Measurements from ENCODE around the gene MBNL1.

MBNL1 gene

DNA sequence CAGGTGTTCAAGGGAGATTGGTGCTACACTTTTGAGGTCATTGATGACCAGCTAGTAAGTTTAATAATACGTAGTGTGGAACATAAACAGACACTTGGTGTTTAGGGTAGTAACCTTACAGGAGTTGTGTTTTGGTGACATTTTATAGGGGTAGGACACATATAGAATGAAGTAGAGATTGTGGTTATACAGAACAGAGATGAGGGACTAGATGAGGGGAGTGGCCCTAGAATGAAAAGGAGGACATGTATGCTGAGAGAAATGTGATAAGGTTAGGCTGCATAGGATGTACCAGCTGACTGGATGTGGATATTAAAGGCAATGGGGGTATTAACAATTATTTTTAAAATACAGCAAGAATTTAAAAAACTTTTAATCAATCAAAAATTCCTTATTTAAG is 8.0 kb downstream of the MBNL1 start:
- Mint-ChIP-seq H3K27me3 (no peaks in the 10 kb centered on the region), H3K4me1 (ENCODE audit: low read depth) (peaks cover 92% of the 10 kb centered on the region), H3K4me3 (peak overlapping the region; percentile 52), H3K9me3 (no peaks in the 10 kb centered on the region), H3K36me3 (ENCODE audit: low read depth) (peaks cover 37% of the 10 kb centered on the region), H3K27ac (peak overlapping the region; percentile 91)

DNA sequence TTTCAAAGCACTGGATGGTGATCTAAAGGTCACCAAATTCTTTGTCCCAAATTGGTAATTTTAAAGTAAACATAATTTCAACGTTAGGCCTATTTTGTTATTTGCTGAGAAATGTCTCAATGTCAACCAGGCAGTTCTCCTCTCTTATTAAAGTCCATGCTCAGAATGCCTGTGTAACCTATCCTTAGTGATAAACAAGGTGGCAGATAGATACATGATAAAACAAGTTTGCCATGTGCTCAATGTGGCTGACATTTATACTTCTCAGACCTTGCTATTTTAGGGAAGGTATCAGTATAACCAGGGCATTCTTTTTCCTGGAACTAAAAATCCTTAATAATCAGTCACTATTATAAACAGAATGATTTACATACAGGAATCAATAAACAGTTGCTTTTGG is 8.5 kb downstream of the MBNL1 start:
- Mint-ChIP-seq H3K4me1 (ENCODE audit: low read depth) (peaks cover 91% of the 10 kb centered on the region), H3K27me3 (no peaks in the 10 kb centered on the region), H3K27ac (peak overlapping the region; percentile 88), H3K4me3 (peak overlapping the region; percentile 47), H3K9me3 (no peaks in the 10 kb centered on the region), H3K36me3 (ENCODE audit: low read depth) (peaks cover 33% of the 10 kb centered on the region)

DNA sequence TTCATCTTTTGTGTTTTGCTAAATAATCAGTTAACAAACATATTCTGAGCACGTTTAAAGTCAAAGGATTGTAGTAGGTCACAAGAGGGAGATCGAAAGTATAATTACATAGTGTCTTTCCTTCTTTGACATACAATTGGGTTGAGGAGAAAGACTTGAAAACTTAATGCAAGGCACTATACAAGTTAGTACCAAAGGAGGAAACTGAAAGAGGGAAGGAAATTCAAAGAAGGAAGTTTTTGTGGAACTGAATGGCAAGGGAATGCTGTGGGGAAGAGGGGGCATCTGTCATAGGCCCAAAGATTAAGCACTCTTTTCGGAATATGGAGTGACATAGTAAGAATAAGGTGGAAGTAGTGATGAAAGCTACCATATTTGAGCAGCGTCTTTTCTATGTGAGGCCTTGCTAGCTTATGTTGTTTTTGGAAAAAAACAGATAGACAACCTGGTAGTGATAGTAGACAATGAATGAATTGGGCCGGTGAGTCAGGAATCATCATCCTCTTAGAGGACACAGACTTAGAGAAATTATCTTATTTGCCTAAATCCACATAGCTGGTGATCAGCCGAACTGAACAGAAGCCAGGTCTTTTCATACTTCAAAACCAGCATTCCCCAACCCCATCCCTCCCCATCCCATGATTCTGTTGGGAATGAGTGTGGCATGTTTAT is 10.2 kb downstream of the MBNL1 start:
- no peaks in the 10 kb centered on the region for H3K9me3 Mint-ChIP-seq
- H3K27me3 Mint-ChIP-seq: no peaks in the 10 kb centered on the region
- peak overlapping the region; percentile 88 for H3K27ac Mint-ChIP-seq
- peak overlapping the region; percentile 79 for H3K4me3 Mint-ChIP-seq
- H3K36me3 Mint-ChIP-seq (ENCODE audit: low read depth): peaks cover 21% of the 10 kb centered on the region
- peaks cover 90% of the 10 kb centered on the region for H3K4me1 Mint-ChIP-seq (ENCODE audit: low read depth)

DNA sequence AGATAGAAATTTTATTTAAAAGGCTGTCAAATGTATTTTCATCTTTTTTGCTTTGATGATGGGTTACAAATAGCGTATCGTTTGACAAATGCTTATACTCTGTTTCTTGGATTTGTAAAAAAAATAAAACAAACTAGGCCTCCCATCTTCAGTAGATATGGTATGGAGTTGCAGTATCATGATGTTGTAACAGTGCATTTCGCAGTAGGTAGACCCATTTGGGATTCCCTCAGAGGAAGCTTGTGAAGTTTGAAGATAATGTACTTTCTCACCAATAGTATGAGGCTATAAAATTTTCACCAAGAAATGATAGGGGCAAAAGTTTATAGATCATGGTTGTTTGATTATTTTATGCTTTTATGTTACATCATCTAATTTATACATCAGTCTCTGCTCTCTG is 10.8 kb downstream of the MBNL1 start:
- no peaks in the 10 kb centered on the region for H3K9me3 Mint-ChIP-seq
- peak overlapping the region; percentile 79 for H3K4me3 Mint-ChIP-seq
- peak overlapping the region; percentile 88 for H3K27ac Mint-ChIP-seq
- H3K27me3 Mint-ChIP-seq: no peaks in the 10 kb centered on the region
- peaks cover 16% of the 10 kb centered on the region for H3K36me3 Mint-ChIP-seq (ENCODE audit: low read depth)
- H3K4me1 Mint-ChIP-seq (ENCODE audit: low read depth): peaks cover 90% of the 10 kb centered on the region

DNA sequence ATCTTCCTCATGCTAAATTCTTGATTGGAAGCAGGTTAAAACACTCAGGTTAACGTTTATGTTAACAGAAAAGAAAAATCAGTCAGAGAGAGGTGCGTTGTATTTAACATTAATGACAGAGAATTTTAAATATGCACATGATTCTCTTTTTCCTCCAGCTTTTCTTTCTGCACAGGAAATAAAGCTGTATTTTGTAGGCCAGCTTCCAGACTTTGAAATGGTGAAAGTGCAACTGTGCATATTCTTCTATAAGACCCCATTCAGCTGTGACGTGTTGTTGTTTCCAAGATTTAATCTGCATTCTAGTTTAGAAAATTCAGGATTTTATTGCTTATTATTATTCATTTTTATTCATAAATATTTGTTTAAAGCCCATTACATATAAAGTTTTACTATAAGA is 11.8 kb downstream of the MBNL1 start:
- H3K4me1 Mint-ChIP-seq (ENCODE audit: low read depth): peaks cover 91% of the 10 kb centered on the region
- H3K4me3 Mint-ChIP-seq: peak overlapping the region; percentile 76
- peak overlapping the region; percentile 89 for H3K27ac Mint-ChIP-seq
- H3K9me3 Mint-ChIP-seq: no peaks in the 10 kb centered on the region
- no peaks in the 10 kb centered on the region for H3K27me3 Mint-ChIP-seq
- peaks cover 21% of the 10 kb centered on the region for H3K36me3 Mint-ChIP-seq (ENCODE audit: low read depth)

DNA sequence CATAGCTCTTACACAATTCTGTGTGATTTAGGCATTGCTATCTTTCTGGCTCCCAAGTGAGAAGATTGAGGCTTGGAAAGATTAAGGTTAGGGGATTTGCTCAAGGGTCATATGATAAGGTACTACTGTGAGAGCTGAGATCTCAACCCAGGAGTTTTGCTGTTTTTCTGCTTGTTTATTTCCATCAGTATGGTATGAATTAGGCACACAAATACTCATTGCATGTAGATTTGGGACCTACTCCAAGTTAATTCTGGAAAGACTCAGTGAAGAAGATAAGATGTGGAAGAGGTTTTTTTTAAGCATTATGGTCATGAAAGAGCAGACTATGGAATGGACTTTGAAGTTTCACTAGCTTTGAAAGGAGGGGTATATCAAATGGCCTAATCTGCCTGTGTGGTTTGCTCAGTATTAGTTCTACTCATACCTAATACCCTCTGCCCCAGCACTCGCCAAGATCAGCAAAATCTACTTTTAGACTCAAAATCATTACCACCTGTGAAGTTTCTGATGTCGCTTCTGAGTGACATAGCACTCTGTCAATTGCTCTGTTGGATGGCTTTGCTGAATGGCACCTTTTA is 12.5 kb downstream of the MBNL1 start:
- Mint-ChIP-seq H3K9me3 (no peaks in the 10 kb centered on the region), H3K4me3 (peak overlapping the region; percentile 51), H3K36me3 (ENCODE audit: low read depth) (peaks cover 27% of the 10 kb centered on the region), H3K27ac (peak overlapping the region; percentile 88), H3K4me1 (ENCODE audit: low read depth) (peaks cover 91% of the 10 kb centered on the region), H3K27me3 (no peaks in the 10 kb centered on the region)

DNA sequence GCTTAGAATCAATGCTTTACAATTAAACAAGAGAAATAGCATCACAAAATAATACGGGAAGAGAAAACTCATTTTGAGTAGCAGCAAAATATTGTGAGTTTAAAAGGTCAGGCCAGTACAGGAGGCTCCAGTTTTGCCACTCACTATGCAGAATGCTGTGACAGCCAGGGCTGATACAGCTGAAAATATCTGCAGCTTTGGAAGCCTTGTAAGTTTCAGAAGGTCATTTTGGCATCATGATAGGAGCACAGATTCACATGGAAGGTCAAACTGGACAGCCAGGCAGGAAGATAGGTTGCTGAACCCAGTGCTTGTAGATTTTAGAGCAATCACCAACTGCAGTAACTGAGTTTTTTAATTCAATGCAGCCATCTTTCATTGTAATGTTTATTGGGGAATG is 14.1 kb downstream of the MBNL1 start:
- Mint-ChIP-seq H3K36me3 (ENCODE audit: low read depth) (peaks cover 27% of the 10 kb centered on the region), H3K27ac (peak overlapping the region; percentile 84), H3K4me1 (ENCODE audit: low read depth) (peaks cover 91% of the 10 kb centered on the region), H3K27me3 (no peaks in the 10 kb centered on the region), H3K4me3 (peak overlapping the region; percentile 64), H3K9me3 (no peaks in the 10 kb centered on the region)

DNA sequence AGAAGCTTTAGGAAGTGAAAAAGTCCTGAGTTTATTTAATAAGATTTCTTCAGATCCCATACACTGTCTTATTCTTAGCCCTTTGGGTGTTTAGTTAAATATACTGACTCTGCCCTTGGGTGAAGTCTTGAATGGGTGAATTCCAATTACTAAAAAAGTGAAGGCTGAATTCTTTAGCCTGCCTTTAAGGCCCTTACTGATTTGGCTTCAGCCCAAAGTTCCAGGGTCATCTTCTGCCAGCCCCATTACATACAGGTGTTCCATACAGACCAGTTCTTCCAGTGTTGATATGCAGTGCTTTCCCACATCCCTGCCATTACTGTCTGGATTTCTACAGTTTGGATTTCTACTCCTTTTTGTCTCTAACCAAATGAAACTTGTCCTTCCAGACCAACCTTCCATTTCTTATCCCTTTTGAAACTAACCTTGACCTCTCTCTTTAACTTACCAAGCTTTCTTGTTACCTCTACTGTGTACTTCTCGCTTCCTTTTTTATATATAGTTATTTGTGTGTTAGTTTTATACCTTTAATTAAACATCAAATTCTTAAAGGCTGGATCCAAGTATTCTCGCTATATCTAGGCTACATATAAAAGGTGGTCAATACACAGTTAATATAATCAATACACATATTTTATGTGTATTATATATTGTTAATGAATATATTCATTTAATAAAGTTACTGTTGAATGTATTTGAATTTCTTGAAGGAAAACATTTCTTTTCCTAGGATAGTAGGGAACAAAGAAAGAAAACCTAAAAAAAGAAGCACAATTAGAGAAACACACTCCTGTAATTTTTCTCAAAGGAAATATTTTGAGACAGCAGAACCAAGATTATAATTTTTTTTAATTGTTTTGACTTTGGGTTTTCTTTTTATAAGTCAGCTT is 15.0 kb downstream of the MBNL1 start:
- Mint-ChIP-seq H3K4me1 (ENCODE audit: low read depth) (peaks cover 91% of the 10 kb centered on the region), H3K4me3 (peak overlapping the region; percentile 82), H3K27me3 (no peaks in the 10 kb centered on the region), H3K27ac (peak overlapping the region; percentile 86), H3K36me3 (ENCODE audit: low read depth) (peaks cover 25% of the 10 kb centered on the region), H3K9me3 (no peaks in the 10 kb centered on the region)

DNA sequence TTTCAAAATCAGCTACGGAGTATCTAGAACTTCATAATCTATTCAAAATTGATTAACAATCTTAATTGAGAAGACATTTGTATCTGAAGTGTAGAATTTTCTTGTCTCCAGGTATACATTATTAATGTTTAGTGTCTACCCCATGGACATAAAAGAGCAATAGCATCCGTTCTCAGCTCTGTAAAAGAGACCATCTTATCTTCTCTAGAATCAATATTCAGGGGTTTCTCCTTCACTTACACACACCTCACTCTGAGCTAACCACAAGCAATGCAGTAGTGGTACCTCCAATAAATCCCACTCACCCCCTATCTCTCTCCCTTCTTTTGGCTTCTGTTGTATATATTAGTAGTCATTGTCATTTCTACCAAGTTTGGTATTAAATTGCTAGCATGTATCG is 16.2 kb downstream of the MBNL1 start:
- no peaks in the 10 kb centered on the region for H3K27me3 Mint-ChIP-seq
- peak overlapping the region; percentile 86 for H3K27ac Mint-ChIP-seq
- no peaks in the 10 kb centered on the region for H3K9me3 Mint-ChIP-seq
- H3K36me3 Mint-ChIP-seq (ENCODE audit: low read depth): peaks cover 18% of the 10 kb centered on the region
- peaks cover 91% of the 10 kb centered on the region for H3K4me1 Mint-ChIP-seq (ENCODE audit: low read depth)
- H3K4me3 Mint-ChIP-seq: peak overlapping the region; percentile 82

DNA sequence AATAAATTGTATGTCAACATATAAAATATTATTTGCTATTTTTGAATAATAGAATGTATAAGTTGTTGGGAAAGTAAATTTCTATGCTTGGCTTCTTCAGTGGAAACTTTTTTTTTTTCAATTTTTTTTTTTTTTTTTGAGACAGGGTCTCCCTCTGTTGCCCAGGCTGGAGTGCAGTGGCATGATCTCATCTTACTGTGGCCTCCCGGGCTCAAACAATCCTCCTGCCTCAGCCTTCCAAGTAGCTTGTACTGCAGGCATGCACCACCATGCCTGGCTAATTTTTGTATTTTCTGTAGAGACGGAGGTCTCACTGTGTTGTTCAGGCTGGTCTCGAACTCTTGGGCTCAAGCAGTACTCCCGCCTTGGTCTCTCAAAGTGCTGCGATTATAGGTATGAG is 16.8 kb downstream of the MBNL1 start:
- Mint-ChIP-seq H3K9me3 (no peaks in the 10 kb centered on the region), H3K27ac (peak overlapping the region; percentile 61), H3K36me3 (ENCODE audit: low read depth) (peaks cover 16% of the 10 kb centered on the region), H3K4me1 (ENCODE audit: low read depth) (peaks cover 91% of the 10 kb centered on the region), H3K27me3 (no peaks in the 10 kb centered on the region), H3K4me3 (peak overlapping the region; percentile 25)

DNA sequence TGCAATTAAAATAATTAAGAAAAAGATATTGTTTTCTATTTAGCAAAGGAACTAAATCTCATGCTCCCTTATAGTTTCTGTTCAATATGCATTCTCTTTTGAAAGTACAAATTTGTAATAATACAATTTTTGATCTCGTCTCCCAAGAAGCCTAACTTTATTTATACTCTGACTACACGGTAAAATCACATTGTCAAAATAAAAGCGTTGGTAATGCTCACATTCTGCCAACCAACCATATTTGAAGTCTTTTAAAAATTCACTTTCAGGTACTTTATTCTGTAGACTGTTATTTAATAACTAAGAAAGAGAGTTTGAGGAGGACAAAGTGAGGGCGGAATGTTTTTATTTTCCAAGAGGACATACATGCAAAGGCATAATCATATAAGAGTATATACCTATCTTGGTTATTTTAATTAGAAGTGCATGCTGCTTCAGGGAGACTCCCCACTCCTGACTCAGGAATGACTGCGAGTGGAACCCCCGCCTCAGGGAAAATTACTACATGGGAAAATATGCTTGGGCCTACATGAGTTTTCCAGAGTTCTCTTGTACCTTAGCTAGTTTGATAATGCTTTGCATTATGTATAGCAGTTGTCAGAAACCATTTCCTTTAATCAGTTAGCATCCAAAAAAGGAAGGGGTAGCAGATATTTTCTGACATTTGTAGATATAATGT is 19.3 kb downstream of the MBNL1 start:
- Mint-ChIP-seq H3K4me1 (ENCODE audit: low read depth) (peaks cover 93% of the 10 kb centered on the region), H3K36me3 (ENCODE audit: low read depth) (peaks cover 26% of the 10 kb centered on the region), H3K27me3 (no peaks in the 10 kb centered on the region), H3K27ac (peak overlapping the region; percentile 65), H3K9me3 (no peaks in the 10 kb centered on the region), H3K4me3 (peak overlapping the region; percentile 21)

DNA sequence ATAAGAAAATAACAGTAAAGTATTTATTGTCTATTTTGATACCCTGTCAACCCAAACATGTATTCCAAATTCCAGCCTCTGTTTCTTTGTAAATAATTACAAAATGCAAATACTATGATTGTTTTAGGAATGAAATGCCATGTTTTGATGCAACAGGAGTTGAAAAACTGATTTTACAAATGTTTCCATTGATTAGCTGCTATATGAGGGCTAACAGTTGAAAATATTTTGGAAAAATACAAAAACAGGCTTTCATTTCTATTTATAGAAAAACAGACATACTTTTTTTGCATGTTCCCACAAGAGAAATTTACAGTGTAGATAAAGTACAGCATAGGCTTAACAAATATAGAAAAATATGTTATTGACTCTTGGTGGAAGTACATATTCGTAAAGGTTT is 20.0 kb downstream of the MBNL1 start:
- Mint-ChIP-seq H3K9me3 (no peaks in the 10 kb centered on the region), H3K4me3 (no peak overlapping the region), H3K36me3 (ENCODE audit: low read depth) (peaks cover 26% of the 10 kb centered on the region), H3K27me3 (no peaks in the 10 kb centered on the region), H3K4me1 (ENCODE audit: low read depth) (peaks cover 92% of the 10 kb centered on the region), H3K27ac (no peak overlapping the region)

DNA sequence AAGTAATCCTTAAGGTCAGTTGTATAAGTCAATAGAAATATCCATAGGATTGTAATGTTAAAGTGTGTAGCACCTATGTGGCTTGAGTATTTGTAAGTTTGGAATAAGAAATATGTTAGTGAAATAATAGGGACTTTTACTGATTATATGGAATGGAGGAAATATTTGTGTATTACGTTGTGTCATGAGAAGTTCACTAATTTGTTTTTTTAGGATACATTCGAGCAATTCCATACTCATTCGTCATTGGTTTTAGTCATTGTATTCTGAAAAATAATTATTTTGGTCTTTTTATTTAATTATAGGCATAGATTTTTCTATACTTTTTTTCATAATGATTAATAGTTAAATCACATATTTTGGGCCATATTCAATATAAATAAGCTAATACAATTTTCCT is 21.0 kb downstream of the MBNL1 start:
- no peak overlapping the region for H3K4me3 Mint-ChIP-seq
- H3K4me1 Mint-ChIP-seq (ENCODE audit: low read depth): peaks cover 82% of the 10 kb centered on the region
- peak overlapping the region; percentile 39 for H3K27ac Mint-ChIP-seq
- no peaks in the 10 kb centered on the region for H3K27me3 Mint-ChIP-seq
- H3K9me3 Mint-ChIP-seq: no peaks in the 10 kb centered on the region
- peaks cover 26% of the 10 kb centered on the region for H3K36me3 Mint-ChIP-seq (ENCODE audit: low read depth)

DNA sequence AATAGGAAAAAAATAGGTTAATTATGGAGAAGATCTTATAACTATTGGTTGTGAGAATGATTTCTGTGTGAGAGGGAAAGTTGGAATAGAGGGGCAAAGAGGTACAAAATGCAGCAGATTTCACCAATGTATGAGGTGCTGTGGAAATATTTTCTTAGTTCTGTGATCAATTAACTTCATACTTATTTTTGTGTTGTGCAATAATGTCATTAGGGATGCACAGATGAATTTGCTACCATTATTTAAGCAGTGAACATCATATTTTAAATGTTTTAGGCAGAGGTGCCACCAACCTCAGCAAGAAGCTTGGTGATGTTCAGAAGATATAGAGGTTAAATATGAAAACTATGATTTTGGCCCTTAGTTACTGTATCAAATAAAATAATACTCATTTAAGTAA is 21.6 kb downstream of the MBNL1 start:
- peaks cover 82% of the 10 kb centered on the region for H3K4me1 Mint-ChIP-seq (ENCODE audit: low read depth)
- H3K27me3 Mint-ChIP-seq: no peaks in the 10 kb centered on the region
- peaks cover 21% of the 10 kb centered on the region for H3K36me3 Mint-ChIP-seq (ENCODE audit: low read depth)
- peak overlapping the region; percentile 75 for H3K27ac Mint-ChIP-seq
- H3K4me3 Mint-ChIP-seq: peak overlapping the region; percentile 53
- no peaks in the 10 kb centered on the region for H3K9me3 Mint-ChIP-seq

DNA sequence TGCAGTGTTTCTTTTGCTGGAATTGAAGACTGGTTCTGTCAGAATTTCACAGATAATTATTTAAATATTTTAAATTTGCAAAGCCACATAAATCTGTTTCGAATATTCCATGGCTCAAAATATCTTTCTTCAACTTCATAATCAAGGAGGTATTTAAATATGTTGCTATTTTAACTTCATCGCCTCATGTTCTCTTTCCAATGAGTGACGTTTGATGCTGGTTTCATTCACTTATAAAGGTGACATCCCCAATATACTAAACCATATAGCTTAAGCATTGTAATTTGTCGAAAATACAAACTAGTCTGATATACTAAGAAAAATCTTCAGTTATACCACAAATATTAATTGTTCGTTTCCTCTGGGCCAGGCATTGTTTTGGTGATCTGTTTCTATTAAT is 22.5 kb downstream of the MBNL1 start:
- Mint-ChIP-seq H3K36me3 (ENCODE audit: low read depth) (peaks cover 16% of the 10 kb centered on the region), H3K27ac (peak overlapping the region; percentile 77), H3K27me3 (no peaks in the 10 kb centered on the region), H3K9me3 (no peaks in the 10 kb centered on the region), H3K4me1 (ENCODE audit: low read depth) (peaks cover 84% of the 10 kb centered on the region), H3K4me3 (peak overlapping the region; percentile 43)

Measured in stimulated activated naive CD8-positive, alpha-beta T cell treated with anti-CD3 and anti-CD28 coated beads, Interleukin-15, Interleukin-2, amounts not matched to agents 100 ng/mL and 50 ng/mL, for 24 hours (primary cell).